ENCODE data around the gene KCNMB3.

KCNMB3 gene

GRCh38 chr3:179236669-179237301, 14.1 kb downstream of the KCNMB3 start:
- Histone ChIP-seq H3K4me3 (ENCODE audit: low read depth, low read length, poor library complexity, severe bottlenecking) (no peak overlapping the region), H2AFZ (ENCODE audit: low read length) (no peak overlapping the region), H3K36me3 (ENCODE audit: insufficient read depth, low read length) (peaks cover 36% of the 10 kb centered on the region), H3K9me3 (ENCODE audit: low read length) (no peaks in the 10 kb centered on the region), H3K9ac (ENCODE audit: low read length) (no peak overlapping the region), H3K9me2 (ENCODE audit: low read depth, low read length) (no peaks in the 10 kb centered on the region; the same call in 1 of the 2 replicates), H3K4me2 (ENCODE audit: low read length) (no peak overlapping the region), H4K20me1 (ENCODE audit: insufficient read depth, low read length) (no peaks in the 10 kb centered on the region), H3K27ac (ENCODE audit: low read depth, low read length, poor library complexity, severe bottlenecking) (no peak overlapping the region), H3K79me2 (ENCODE audit: insufficient read depth, low read length) (no peaks in the 10 kb centered on the region), H3K27me3 (ENCODE audit: insufficient read depth, low read length) (no peaks in the 10 kb centered on the region), H3K4me1 (ENCODE audit: insufficient read depth, low read length, severe bottlenecking) (peaks cover 9% of the 10 kb centered on the region), H3F3A (ENCODE audit: insufficient read depth, low read length) (no peaks in the 10 kb centered on the region)
- no peak for TF ChIP-seq EZH2 (IDR thresholded peaks at IDR 0.05; ENCODE audit: borderline replicate concordance, low read length)
- TF ChIP-seq CTCF (IDR thresholded peaks at IDR 0.05; ENCODE audit: low read length), result no peak

GRCh38 chr3:179234199-179234598, 16.7 kb downstream of the KCNMB3 start:
- Histone ChIP-seq H2AFZ (ENCODE audit: low read length) (no peak overlapping the region), H4K20me1 (ENCODE audit: insufficient read depth, low read length) (no peaks in the 10 kb centered on the region), H3K79me2 (ENCODE audit: insufficient read depth, low read length) (no peaks in the 10 kb centered on the region), H3K4me2 (ENCODE audit: low read length) (no peak overlapping the region), H3K36me3 (ENCODE audit: insufficient read depth, low read length) (peaks cover 48% of the 10 kb centered on the region), H3K9me3 (ENCODE audit: low read length) (no peaks in the 10 kb centered on the region), H3K4me3 (ENCODE audit: low read depth, low read length, poor library complexity, severe bottlenecking) (no peak overlapping the region), H3K4me1 (ENCODE audit: insufficient read depth, low read length, severe bottlenecking) (peaks cover 11% of the 10 kb centered on the region), H3F3A (ENCODE audit: insufficient read depth, low read length) (no peaks in the 10 kb centered on the region), H3K9ac (ENCODE audit: low read length) (no peak overlapping the region), H3K27ac (ENCODE audit: low read depth, low read length, poor library complexity, severe bottlenecking) (no peak overlapping the region), H3K27me3 (ENCODE audit: insufficient read depth, low read length) (no peaks in the 10 kb centered on the region), H3K9me2 (ENCODE audit: low read depth, low read length) (no peaks in the 10 kb centered on the region; the same call in 1 of the 2 replicates)
- no peak for TF ChIP-seq CTCF (IDR thresholded peaks at IDR 0.05; ENCODE audit: low read length)
- TF ChIP-seq EZH2 (IDR thresholded peaks at IDR 0.05; ENCODE audit: borderline replicate concordance, low read length), result no peak

GRCh38 chr3:179233043-179233442, 17.9 kb downstream of the KCNMB3 start:
- Histone ChIP-seq H3K4me3 (ENCODE audit: low read depth, low read length, poor library complexity, severe bottlenecking) (no peak overlapping the region), H4K20me1 (ENCODE audit: insufficient read depth, low read length) (no peaks in the 10 kb centered on the region), H3K9me2 (ENCODE audit: low read depth, low read length) (no peaks in the 10 kb centered on the region; the same call in 1 of the 2 replicates), H3K27me3 (ENCODE audit: insufficient read depth, low read length) (no peaks in the 10 kb centered on the region), H3K27ac (ENCODE audit: low read depth, low read length, poor library complexity, severe bottlenecking) (no peak overlapping the region), H3K36me3 (ENCODE audit: insufficient read depth, low read length) (peaks cover 51% of the 10 kb centered on the region), H3K9ac (ENCODE audit: low read length) (no peak overlapping the region), H2AFZ (ENCODE audit: low read length) (no peak overlapping the region), H3K9me3 (ENCODE audit: low read length) (no peaks in the 10 kb centered on the region), H3F3A (ENCODE audit: insufficient read depth, low read length) (peaks cover 3% of the 10 kb centered on the region; the same call in 1 of the 2 replicates), H3K79me2 (ENCODE audit: insufficient read depth, low read length) (no peaks in the 10 kb centered on the region), H3K4me2 (ENCODE audit: low read length) (no peak overlapping the region), H3K4me1 (ENCODE audit: insufficient read depth, low read length, severe bottlenecking) (peaks cover 14% of the 10 kb centered on the region)
- TF ChIP-seq CTCF (IDR thresholded peaks at IDR 0.05; ENCODE audit: low read length), result no peak
